ENCODE results near the gene PGF.
"Not testable (repeated sequence)": the region's sequence is repeated elsewhere in the genome, so short reads cannot be mapped to it uniquely, and the experiment has no call there.

PGF gene

GRCh38 chr14:74955229-74956026 lies at the start of gene PGF:
Gene PGF (minus strand): TSS chr14:74955597. CDS start chr14:74955242, 355 bp downstream.
- peak; percentile 77 for DNase-seq (ENCODE audit: low spot score)
- no peak for TF ChIP-seq CTCF (IDR thresholded peaks at IDR 0.05; ENCODE audit: extremely low read depth, missing control alignments)

DNA sequence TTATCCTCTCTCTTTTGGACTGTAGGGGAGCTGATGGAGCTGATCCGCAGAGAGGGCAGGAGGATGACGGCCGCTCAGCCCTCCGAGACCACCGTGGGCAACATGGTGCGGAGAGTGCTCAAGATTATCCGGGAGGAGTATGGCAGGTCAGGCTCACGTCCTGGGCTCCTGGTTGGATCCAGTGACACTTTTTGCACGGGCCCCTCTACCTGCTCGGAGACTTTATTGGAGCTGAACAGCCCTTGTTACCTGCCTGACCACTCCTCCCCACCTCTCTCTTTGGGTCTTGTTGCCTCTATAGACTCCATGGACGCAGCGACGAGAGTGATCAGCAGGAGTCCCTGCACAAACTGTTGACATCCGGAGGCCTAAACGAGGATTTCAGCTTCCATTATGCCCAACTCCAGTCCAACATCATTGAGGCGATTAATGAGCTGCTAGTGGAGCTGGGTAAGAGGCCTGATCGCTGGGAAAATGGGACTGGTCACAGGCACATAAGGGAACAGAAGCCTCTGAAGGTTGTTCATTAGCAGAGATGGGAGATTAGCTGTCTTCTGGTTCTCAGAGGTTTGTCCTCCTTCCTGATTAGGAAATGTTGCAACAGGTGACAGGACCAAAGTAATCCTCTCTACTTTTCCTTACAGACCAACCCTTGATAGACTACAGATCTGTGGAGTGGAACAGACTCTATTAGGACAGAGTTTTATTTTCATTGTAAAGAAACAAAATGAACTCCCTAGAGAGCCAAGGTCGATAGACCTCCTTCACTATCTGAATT lies 48.0 kb upstream of the PGF start:
- no peak for TF ChIP-seq CTCF (IDR thresholded peaks at IDR 0.05; ENCODE audit: extremely low read depth, missing control alignments)
- DNase-seq (ENCODE audit: low spot score) = no peak

DNA sequence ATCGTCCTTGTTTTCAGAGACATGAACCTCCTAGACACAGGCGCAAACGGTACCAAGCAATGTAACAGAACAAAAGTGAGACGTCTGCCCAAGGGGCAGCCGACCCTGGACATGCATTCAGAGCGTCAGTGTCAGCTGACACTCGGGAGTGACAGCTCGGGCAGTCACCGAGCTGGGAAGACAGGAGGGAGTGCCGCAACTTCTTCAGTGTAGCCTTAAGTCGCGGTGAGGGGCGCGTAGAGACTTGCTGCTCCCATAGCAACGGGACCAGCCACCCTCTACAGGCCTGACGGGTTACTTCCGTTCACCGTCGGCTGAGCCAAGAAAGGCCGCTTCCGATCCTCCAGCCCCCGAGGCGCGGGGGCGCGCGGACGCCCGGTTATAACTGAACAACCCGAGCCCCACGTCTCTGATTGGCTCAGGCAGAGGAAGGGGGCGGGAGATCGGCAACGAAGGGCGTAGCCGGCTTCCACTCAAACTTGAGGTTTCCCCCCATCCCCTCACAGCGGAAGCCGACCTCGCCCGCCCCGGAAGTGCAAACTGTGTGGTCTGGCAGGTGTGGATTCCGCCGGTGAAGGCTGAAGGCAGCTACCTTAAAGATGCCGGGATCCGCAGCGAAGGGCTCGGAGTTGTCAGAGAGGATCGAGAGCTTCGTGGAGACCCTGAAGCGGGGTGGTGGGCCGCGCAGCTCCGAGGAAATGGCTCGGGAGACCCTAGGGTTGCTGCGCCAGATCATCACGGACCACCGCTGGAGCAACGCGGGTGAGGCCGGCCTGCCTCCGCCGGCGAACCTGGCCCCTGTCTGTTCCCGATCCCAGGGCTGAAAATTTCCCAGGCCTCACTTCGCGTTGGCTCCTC lies 47.2 kb upstream of the PGF start, which contains the start of gene EIF2B2:
Gene EIF2B2, plus strand, starts transcription at position 530 of the 858 bp plus-strand sequence. Its CDS starts 70 bp downstream, at position 600.
- peak; percentile 96 for DNase-seq (ENCODE audit: low spot score)
- TF ChIP-seq CTCF (IDR thresholded peaks at IDR 0.05; ENCODE audit: extremely low read depth, missing control alignments) = no peak

DNA sequence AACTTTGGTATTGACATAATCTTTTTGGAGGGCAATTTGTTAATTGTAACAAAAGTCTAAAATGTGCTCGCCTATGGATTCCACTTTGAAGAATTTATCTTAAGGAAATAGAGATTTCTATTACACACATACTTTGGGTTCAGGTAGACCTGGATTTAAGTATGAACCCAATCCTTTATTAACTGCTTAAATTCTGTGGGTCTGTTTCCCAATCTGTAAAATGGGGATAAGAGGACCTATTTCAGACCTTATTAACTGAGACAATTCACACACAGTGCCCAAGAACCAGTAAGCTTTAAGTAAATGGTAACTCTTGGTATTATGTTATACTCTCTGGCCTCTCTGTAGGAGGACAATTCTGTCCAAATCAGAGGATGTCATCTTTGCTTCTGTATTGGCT lies 46.5 kb upstream of the PGF start:
- TF ChIP-seq CTCF (IDR thresholded peaks at IDR 0.05; ENCODE audit: extremely low read depth, missing control alignments) = no peak
- DNase-seq (ENCODE audit: low spot score) = no peak

- no peak for TF ChIP-seq CTCF (IDR thresholded peaks at IDR 0.05; ENCODE audit: extremely low read depth, missing control alignments)
- DNase-seq (ENCODE audit: low spot score) = no peak
Measured at GRCh38 chr14:75001261-75001660, 45.9 kb upstream of the PGF start.

DNA sequence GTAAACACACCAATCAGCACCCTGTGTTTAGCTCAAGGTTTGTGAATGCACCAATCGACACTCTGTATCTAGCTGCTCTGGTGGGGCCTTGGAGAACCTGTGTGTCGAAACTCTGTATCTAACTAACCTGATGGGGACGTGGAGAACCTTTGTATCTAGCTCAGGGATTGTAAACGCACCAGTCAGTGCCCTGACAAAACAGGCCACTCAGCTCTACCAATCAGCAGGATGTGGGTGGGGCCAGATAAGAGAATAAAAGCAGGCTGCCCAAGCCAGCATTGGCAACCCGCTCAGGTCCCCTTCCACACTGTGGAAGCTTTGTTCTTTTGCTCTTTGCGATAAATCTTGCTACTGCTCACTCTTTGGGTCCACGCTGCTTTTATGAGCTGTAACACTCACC lies 40.4 kb upstream of the PGF start:
- DNase-seq (ENCODE audit: low spot score) = not testable (repeated sequence)

DNA sequence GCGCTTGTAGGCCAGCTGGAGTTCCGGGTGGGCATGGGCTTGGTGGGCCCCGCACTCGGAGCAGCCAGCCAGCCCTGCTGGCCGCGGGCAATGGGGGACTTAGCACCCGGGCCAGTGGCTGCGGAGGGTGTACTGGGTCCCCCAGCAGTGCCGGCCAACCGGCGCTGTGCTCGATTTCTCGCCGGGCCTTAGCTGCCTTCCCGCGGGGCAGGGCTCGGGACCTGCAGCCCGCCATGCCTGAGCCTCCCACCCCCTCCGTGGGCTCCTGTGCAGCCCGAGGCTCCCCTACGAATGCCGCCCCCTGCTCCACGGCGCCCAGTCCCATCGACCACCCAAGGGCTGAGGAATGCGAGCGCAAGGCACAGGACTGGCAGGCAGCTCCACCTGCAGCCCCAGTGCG lies 38.8 kb upstream of the PGF start:
- not testable (repeated sequence) for DNase-seq (ENCODE audit: low spot score)

- no peak for TF ChIP-seq CTCF (IDR thresholded peaks at IDR 0.05; ENCODE audit: extremely low read depth, missing control alignments)
- no peak for DNase-seq (ENCODE audit: low spot score)
Measured at GRCh38 chr14:74988993-74989392, 33.6 kb upstream of the PGF start.
